HG02571 (cell line): ENCODE measurements around the gene SLFN12L.
"Not testable (repeated sequence)": the region's sequence is repeated elsewhere in the genome, so short reads cannot be mapped to it uniquely, and the experiment has no call there.

Experiments
- ATAC-seq: cut with Tn5 transposase; IDR thresholded peaks from one replicate; pipeline ENCODE4 v1.9.1; 2021; ENCODE audit warnings: mild to moderate bottlenecking, moderate library complexity; ENCODE audit not compliant: unreplicated experiment

SLFN12L gene

DNA sequence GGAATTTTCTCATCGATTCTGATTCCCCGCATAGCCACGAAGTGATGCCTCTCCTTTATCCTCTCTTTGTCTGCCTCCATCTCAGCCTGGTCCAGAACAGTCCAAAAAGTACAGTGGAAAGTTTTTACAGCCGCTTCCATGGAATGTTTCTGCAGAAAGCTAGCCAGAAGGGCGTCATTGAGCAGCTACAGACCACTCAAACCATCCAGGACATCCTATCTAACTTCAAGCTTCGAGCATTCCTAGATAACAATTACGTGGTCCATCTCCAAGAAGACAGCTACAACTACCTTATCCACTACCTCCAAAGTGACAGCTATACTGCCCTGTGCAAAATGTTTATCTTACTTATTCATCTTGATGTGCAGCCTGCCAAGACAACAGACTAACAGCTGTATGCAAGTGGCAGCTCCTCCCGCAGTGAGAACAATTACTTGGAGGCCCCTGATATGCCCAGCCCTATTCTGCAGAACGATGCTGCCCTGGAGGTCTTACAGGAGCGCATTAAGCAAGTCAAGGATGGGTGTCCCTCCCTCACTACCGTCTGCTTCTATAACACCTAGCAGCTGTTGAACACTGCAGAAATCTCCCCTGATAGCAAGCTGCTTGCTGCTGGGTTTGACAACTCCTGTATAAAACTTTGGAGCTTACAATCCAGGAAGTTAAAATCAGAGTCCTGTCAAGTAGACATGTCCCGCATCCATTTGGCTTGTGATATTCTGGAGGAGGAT, 38.9 kb downstream of the SLFN12L start:
- no peak for ATAC-seq

DNA sequence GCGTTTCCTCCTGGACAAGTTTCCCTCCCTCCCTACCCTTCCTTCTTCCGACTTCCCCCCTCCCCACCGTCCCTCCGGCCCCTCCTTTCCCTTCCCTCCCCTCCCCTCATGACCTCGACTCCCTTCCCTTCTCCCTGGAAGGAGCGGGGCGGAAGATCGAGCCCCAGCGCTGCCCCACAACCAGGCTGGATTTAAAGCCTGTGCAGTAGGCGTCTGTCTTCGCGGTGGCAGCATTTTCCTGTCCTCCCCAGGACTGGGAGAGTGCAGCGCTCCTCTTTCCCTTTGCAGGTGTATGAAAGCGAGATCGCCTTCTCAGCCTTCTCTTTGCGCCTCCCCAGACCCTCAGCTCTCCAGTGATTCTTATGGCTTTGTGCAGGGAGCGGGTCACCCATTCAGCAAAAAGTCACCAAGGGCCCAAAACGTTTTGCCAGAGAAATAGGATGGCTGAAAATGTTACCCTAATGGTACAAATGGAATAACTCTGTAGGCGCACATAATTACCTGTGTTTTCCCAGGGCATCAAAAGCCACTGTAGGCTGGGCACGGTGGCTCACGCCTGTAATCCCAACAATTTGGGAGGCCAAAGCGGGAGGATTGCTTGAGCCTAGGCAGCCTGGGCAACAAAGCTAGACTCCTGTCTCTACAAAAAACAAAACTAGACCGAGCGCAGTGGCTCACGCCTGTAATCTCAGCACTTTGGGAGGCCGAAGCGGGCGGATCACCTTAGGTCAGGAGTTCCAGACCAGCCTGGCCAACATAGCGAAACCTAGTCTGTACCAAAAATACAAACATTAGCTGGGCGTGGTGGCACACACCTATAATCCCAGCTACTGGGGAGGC, 40.8 kb downstream of the SLFN12L start:
- ATAC-seq = no peak

DNA sequence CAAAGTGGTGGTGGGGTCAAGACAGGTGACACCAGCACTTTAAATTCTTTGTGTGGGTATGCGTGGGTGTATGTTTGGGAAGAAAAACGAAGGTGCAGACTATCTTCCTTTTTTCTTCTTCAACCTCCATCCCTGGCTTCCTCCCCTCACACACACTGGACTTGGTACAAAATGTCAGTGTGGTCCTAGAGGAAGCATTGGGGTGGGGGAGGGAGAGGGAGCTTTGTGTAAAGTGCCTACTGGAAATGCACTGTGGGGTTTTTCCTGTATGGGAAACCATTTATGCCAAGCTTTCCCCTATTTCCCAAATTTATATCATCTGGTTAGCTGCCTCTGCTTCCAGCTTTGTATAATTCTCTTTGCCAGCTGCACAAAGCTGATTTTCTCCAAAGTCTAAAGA, 44.4 kb downstream of the SLFN12L start:
- no peak for ATAC-seq

DNA sequence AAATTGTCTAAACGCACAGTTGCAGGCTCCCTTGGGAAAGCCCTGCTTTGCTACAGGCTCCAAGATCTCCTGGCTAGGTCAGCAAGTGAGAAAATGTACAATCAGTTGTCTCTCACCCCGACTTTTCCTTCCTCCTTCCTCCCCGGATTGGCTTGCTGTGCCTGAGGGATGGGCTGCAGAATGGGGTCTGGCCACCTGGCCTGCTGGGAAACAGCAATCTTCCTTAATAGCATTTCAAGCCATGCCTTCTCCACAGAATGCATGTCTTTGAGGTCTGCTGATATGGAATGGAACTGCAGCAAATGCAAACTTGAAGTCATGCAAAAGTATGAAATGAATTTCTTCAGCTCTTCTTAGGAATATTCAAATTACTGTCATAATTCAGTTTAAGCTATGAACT, 46.1 kb downstream of the SLFN12L start:
- ATAC-seq = no peak

DNA sequence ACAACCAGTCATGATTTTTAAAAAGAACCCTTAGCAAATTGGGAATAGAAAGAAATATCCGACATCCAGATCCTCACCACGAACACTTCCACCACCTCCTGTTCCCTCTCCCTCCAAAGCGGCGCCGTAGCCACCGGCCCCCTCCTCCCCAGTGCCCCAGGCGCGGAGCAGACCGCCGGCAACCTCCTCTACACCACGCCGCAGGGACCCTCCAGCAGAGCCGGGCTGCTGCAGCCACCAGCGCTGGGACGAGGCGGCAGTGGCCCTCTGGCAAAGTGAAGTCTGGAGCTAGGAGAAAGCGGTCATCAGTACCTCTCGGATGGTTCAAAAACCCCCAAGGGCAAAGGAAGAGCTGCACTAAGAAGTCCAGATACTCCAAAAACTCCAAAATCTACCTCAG, 47.5 kb downstream of the SLFN12L start:
- ATAC-seq = no peak

DNA sequence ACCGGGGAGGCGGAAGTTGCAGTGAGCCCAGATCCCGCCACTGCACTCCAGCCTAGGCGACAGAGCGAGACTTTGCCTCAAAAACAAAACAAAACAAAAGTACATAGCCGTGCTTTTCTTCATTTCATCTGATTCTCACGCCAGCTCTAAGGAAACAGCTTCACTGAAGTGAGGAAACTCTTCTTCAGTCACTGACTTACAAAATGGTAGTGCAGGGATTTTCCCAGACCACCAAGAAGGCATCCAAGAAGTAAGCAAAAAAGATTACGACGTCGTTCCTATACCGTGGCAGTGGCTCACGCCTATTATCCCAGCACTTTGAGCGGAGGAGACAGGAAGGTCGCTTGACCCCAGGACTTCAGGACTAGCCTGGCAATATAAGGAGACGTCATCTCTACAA, 48.5 kb downstream of the SLFN12L start:
- ATAC-seq = no peak

DNA sequence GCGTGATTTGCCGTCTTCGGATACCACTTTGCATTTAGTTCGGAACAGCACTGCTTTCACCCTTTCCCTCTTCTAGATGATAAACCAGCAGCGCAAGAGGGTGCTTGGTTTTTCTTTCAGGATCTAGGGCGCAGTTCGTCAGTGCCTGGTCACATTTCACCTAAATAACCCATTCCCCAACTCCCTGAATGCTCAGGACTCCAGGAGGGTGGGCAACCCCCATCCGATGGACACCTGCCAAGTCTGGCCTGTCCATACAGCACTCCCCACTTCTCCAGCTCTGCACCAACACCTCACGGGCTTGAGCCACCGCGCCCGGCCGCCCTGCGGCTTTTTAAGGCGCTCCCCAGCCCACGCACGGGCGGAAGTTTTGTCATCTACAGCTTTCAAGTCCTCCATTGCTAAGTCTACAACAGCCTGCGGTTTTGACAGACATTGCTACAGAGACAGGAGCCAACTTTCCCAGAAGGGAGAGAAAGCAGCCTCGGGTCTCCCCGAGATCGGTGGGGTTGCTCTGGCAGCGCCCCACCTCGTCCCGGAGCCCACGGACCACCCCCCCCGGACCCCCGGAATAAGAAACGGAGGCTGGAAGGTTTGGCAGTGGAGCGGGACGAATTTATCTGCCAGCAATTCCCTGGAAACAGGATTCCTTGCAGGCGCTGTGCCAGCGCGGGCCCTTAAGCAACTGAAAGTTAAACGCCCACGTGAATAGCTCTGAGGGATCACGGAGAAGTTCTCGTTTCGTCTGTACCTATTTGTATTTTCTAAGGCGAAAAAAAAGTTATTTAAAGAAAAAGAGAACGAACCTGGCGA, 50.4 kb downstream of the SLFN12L start:
- ATAC-seq = no peak

DNA sequence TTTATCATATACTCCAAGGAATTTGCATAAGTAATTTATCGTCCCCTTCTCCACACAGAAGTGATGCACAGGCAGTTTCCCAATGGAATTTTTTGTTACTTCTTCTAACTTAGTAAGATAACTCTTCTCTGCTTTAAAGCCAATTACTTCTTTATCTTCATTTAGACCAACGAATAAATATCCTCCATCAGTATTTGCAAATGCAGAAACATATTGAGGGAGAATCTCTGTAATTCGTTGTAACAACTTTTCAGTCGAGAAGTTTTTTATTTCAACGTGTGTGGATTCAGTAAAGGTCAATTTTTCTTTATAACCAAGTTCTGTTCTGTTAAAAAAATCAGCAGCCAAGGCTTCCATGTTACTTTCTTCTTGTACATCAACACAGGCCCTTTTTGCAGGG, 58.2 kb downstream of the SLFN12L start:
- ATAC-seq = no peak

DNA sequence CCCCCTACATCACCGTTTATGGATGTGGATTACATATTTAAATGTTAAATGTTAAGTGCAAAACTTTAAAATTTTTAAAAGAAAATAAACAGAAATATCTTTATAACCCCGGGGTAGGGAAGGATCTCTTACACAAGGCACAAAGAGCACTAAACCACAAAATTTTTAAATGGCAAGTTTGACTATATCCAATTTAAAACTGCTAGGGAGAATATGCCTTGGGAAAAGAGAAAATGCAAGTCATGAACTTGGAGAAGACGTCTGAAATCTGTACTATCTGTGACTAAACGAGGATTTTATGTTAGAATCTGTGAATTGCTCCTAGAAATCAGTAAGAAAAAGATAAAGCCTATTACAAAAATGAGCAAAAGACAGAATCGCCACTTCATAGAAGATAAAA, 60.2 kb downstream of the SLFN12L start:
- ATAC-seq = no peak

DNA sequence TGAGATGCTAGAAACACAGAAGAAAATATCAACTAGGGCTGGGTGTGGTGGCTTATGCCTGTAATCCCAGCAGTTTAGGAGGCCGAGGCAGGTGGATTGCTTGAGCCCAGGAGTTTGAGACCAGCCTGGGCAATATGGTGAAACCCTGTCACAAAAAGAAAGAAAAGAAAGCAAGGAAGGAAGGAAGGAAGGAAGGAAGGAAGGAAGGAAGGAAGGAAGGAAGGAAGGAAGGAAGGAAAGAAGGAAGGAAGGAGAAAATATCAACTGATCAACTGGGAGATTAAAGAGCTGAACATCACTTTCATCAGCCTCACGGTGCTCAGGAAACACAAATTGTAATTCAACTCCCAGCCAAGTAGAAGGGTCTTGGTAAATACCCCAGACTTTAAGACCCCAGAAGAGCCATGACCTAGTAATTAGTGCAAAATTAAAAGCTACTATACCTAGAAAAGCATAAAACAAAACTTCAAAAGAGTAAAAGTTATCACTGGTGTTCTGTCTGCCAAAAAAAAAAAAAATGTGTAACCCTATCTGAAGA, 61.1 kb downstream of the SLFN12L start:
- ATAC-seq = no peak

DNA sequence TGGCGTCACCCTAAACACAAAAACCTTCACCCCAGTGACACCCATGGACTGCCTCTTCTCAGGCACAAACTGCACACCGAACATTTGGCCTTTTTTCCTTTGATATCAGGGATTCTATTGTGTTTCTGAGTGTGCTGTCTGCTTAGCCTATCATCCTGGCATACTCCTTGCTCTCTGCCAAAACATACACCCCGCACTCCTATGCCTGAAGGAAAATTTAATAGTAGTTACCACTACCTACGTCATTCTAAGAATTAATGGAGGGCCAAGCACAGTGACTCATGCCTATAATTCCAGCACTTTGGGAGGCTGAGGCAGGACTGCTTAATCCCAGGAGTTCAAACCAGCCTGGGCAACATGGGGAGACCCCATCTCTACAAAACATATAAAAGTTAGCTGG, 69.0 kb downstream of the SLFN12L start:
- no peak for ATAC-seq

DNA sequence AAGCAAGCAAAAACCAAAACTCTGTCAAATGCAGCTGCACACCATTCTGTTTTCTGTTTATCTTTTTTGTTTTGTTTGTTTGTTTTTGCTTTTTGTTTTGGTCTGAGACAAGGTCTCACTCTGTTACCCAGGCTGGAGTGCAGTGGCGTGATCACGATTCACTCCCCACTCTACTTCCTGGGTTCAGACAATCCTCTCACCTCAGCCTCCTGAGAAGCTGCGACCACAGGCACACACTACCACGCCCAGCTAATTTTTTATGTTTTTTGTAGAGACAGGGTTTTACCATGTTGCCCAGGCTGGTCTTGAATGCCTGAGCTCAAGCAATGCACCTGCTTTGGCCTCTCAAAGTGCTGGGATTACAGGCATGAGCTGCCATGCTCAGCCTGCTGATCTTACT, 69.7 kb downstream of the SLFN12L start:
- ATAC-seq = no peak

DNA sequence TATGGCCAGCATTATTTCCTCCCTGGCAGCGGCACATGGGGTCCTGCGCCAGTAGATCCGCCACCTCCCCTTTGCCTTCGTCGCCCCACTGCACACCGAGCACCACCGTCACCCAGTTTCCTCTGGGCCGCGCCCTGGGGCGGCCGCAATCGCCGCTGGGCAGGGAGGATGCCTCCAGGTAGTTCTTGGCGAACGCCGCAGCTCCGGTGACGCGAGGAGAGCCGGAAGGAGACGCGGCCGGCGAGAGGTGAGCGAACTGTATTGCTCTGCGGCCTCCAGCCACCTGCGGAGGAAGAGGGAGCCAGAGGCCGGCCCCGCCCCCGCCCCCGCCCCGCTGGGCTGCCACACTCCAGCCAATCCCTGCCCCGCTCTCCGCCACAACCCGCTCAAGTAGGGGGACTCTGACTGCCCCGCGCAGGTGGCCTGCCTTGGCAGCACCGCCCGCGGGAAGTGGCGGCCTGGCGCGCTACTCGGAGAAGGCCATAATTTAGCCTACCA, 77.1 kb downstream of the SLFN12L start:
- peak; percentile 80 for ATAC-seq

DNA sequence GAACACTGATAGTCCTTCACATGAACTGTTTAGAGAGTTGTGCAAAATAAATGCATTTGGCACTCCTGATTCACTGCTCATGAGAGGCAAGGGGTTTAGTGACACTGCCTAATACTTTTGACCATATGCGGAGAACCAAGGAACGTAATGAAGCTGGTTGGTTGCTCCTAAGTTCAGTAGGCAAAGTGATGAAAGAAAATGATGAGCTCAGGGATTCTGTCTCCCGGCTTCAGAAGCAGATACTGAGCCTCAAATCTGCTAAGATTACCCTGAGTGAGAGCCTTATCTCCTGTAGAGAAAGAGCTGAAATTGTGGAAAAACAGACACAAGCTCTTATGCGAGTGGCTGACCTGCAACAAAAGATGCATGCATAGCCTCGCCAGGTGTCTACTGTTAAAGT, 83.4 kb downstream of the SLFN12L start:
- ATAC-seq = not testable (repeated sequence)

DNA sequence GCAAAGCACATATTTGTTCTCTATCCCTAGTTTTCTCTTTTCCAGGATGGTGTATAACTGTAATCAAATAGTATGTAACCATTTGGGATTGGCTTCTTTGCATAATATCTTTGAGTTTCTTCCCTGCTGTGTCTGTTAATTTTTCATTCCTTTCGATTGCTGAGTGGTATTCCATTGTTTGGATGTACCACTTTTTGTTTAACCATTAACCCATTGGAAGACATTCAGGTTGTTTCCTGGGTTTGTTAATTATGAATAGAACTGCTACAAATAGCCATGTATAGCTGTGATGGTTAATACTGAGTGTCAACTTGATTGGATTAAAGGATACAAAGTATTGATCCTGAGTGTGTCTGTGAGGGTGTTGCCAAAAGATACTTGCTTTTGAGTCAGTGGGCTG, 84.3 kb downstream of the SLFN12L start:
- ATAC-seq = no peak

DNA sequence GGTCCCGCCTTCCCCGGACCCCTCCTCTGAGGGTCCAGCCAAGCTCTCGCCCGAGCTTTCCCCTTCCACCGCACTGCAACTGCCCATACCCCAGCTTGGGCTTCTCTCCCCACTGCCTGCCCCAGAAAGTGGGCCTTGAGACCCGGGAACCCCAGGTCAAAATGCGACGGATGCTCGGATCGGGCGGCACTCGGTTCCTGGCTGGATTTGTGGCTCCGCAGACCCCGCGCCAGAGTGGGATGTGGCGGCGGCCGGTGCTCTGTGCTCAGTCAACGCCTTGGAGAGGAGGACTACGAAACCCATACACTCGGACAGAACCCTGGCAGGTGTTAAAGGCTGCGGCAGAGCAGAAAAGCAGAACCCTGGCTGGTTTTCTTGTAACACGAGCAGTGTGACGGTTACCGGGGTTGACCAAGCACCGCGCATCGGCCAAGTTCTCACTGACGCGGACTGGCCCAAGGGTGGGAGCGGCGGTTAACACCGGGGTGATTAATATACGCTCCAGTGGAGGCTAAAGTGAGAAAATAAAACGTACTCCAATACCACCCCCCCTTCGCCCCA, 88.0 kb downstream of the SLFN12L start:
- ATAC-seq = no peak

DNA sequence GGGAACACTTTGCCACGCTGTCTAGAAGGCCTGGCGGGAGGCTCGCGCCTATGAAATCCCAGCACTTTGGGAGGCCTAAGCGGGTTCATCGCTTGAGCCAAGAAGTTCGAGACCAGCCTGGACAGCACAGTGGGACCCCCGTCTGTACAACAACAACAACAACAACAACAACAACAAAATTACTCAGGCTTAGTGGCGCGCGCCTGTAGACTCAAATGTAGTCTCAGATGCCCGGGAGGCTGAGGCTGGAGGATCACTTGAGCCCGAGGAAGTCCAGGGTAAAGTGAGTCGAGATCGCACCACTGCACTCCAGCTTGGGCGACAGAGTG, 88.6 kb downstream of the SLFN12L start:
- no peak for ATAC-seq

DNA sequence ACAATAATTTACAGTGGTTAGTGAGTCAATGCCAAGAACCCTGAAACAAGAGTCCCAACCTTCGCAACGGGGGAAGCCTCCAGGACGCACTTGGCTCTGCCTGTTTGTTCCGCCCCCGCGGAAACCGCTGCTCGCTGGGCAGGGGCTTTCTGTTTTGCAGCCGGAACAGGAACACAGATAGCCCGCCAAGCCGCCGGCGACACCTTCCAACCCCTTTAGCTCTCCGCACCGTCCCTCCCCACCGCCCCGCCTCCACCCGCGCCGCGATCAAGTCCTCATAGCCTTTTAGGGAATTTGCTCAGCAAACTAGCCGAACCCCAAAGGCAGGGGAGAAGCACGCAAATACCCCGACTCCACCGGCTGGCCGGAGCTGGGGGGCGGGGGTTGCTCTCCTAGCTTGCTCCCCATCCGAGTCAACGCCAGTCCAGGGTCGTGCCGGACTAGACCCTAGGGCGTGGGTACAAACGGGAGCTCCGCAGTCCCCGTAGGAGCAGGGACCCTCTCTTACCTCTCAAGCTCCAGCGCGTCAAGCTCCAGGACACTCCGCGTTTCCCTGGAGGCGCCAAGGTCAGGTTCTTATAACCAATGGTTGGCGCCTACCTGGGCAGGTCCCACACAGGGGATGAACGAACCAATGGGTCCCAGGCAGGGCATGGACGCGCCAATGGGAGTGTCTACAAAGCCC, 89.1 kb downstream of the SLFN12L start, which contains the start of gene SLFN13:
Gene SLFN13, minus strand, starts transcription at position 553 of the 685 bp plus-strand sequence. CDS start 3,086 bp downstream, outside the sequence.
- peak; percentile 68 for ATAC-seq

DNA sequence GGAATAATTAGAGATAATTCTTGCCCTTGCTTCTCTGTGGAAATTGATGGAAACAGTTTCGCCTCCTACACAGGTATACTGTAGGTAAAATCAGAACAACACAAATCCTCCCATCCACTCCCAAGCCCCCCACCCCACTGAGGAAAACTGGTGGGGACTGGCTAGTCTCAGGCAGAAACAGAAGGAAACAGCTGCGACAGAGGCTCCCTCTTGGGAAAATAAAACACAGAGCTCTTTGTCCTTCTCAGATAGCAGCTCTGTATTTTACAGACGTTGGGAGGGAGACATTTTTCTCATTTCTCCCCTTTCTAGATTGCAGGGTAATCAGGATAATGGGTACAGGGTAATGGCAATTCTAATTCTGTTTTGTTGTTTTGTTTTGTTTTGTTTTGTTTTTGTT, 90.0 kb downstream of the SLFN12L start:
- no peak for ATAC-seq

DNA sequence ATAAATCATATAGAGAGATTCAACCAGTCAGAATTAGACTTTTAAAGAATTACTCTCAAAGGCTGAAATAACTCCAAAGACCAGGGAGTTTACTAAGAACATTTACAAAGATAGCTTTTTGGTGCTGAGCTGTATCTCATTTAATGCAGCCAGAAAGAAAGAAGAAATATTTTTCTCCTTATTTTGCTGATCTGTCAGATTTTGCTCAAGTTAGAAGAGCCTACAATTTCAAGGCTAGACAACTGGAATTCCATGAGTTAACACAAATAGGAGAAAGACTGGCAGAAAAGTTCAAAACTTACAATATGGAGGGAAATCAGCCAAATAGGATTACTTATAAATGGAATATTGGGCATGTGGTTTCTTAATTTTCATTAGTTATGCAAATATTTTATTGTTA, 99.0 kb downstream of the SLFN12L start:
- no peak for ATAC-seq
